Activated T-cell treated with anti-CD3 and anti-CD28 coated beads, Interleukin-2, amount 50 U/mL, for 1 hour (primary cell): ENCODE data around the gene RCAN1.
"Not testable (repeated sequence)": the region's sequence is repeated elsewhere in the genome, so short reads cannot be mapped to it uniquely, and the experiment has no call there.

Experiments used
- DNase-seq: peaks from one replicate; pipeline ENCODE4 v3.0.0-alpha.2; 2020

Gene RCAN1

GRCh38 chr21:34511787-34512455, 103.0 kb downstream of the RCAN1 start, which contains the start of gene KCNE1:
Gene KCNE1 (minus strand): TSS chr21:34512210. CDS start chr21:34449634, 62,576 bp downstream.
- DNase-seq, result no peak

DNA sequence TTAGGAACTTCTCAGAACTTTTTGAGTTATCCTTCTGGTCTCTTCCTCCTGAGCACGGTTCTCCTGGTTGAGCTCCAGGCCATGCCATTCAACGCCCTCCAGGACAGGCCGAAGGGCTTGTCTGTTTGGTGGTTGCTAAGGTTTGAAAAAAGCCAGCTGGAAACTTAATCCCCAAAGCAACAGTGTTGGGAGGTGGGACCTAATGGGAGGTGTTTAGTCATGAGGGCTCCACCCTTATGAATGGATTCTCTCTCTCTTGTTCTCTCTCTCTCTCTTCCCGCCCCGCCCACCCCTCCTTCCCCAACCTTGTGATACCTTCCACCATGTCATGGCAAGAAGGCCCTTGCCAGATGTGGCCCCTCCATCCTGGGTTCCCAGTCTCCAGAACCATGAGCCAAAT, 103.7 kb downstream of the RCAN1 start:
- DNase-seq, result no peak

DNA sequence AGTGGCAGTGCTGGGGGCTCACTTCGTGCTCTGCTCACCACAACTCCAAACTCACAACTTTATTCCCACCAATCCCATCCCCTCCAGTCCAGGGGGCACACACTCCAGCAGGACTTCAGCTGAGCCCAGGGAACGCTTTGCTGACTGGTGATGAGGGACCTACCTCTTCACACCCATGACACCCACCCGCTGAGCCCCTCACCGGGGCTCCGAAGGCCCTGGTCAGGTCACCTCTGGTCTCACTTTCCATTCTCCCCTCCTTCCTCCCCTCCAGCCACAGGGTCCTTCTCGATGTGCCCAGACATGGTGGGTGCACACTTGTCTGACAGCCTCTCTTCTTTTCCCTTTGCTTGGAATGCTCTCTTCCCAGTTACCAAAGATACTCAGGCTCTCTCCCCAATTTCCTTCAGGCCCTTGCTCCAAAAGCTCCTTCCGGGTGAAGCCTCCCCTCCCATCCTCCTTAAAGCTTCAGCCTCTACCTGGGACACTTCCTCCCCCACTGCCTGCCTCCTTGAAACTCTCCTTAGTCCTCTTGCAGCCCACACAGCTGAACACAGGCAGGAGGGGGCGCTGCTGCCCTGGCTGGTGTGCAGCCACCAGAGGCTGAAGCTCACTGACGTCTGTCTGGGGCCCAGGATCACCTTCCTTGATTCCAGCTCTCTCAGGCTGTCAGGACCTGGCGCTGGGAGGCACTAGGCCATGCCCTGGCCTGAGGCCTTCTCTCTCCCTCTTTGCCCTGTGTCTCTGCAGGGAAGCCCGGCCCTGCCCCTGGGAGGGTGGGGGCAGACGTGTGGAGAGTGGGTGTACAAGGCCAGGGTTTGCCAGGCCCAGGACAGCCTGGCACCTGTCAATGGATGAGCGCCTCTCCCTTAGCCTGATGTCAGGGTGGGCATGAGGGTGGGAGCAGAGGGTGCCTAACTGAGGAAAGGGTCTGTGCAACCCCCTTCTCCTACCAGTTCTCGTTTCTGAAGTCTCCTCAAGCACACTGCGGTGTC, 104.5 kb downstream of the RCAN1 start:
- DNase-seq, result peak; percentile 23

DNA sequence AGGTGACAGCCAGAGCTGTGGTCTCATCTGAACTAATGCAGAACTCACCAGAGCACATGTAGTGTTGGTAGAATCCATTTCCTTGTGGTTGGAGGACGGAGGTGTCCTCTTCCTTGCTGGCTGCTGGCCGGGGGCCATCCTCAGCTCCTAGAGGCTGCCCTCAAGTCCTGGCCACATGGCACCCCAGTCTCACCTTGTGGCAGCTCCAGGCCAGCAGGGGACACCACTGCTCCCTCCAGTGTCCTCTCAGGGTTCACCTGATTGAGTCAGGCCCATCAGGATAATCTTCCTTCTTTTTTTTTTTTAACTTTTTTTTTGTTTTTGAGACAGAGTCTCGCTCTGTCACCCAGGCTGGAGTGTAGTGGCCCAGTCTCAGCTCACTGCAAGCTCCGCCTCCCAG, 105.8 kb downstream of the RCAN1 start:
- no peak for DNase-seq

GRCh38 chr21:34504595-34504994, 110.3 kb downstream of the RCAN1 start:
- no peak for DNase-seq

- no peak for DNase-seq
Measured at GRCh38 chr21:34502480-34503106, 112.3 kb downstream of the RCAN1 start.

DNA sequence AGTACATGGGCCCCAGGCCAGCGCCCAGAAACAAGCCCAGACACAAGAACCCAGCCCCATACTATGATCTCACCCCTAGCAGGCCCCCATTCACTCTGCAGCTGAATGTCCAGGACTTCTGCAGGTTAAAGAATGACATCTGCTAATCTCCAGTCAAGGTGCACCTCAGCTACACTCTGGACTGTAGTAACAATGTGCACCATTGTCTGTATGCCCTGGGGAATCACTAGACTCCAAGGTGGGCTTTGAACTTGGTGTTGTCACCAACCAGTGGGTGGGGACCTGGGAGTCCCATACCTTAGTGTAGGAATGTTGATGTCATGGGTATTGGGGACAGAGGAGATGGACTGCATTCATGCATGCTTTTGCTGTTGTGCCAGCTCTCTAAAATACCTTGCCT, 113.2 kb downstream of the RCAN1 start:
- no peak for DNase-seq

DNA sequence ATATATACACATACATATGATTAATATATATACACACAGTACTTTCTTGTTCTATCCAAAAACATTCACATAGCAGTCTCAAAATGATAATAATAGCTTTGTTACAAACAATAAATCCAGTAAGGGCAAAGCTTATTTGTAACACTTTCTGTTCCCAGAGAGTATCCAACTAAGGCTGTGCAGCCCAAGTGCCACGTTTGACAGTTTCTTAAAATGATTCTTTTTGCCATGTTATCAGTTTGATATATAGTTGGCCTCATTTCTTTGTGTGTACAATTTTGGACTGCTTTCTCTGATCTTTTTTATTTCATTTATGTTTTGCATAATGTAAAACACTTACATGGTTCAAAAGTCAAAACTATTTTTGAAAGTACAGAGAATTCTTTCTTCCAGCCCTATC, 114.7 kb downstream of the RCAN1 start:
- no peak for DNase-seq

- no peak for DNase-seq
Measured at GRCh38 chr21:34499116-34499515, 115.8 kb downstream of the RCAN1 start.

DNA sequence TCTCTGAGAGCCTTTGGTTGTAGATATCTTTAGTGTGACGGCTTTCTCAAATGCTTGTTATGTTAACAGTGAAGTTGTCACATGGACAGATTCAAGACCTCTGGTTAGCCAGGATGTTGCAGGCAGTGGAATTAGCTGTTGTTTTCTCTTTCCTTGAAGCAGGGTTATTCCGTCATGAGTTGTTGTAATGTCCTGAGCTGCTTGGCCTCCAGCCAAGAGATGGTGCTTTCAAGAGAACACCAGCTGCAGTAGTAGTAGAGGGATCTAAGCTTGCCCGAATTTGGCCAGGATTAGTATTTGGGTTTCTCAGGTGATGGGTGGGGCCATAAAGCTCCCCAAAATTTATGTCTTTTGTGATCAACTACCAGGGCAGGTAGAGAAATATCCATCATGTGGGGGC, 116.3 kb downstream of the RCAN1 start:
- no peak for DNase-seq

DNA sequence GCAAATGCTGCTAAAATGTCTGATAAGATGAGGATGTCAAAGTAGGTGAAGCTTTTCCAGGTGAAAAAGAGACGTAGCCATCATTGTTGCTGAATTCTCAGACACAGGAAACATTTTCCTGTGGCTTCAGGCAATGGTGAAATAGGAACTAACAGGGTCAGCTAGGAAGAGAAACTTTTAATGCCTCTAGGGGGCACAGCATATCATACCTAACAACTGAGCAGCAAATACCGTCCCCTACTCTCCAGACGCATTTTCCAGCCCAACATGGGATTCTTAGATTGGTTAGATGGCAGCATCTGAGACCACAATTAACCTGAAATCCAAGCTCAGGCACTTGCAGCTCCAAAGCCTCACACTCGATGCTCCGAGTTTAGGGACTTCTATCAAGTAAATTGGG, 131.1 kb downstream of the RCAN1 start:
- not testable (repeated sequence) for DNase-seq

DNA sequence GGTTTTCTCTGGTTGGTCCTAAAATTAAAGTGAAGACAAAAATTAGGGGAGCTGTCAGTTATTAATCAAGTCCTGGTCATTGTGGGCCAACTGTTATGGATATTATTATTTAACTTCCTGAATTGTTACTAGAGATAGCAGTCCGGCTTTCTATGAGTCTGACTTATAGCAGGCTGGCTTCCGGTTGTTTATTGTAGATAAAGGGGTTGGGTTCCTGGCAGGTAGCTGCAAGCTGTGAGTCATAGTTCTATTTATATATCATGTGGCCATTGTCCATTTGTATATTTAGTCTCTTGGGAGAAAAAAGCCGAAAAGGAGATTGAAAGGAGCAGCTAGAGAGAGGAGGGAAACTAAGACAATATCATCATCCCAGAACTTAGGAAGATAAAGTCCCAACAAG, 131.5 kb downstream of the RCAN1 start:
- not testable (repeated sequence) for DNase-seq

GRCh38 chr21:34467333-34467732, 147.6 kb downstream of the RCAN1 start:
- DNase-seq, result not testable (repeated sequence)
